ENCODE data around the gene RNU6-7. TPM values are rescaled to one million over a fixed set of nuclear protein-coding genes. Genes with fewer than 3 reads are reported as not detected.

RNU6-7 gene
- total and polyA plus RNA-seq, 10 donors: not detected

DNA sequence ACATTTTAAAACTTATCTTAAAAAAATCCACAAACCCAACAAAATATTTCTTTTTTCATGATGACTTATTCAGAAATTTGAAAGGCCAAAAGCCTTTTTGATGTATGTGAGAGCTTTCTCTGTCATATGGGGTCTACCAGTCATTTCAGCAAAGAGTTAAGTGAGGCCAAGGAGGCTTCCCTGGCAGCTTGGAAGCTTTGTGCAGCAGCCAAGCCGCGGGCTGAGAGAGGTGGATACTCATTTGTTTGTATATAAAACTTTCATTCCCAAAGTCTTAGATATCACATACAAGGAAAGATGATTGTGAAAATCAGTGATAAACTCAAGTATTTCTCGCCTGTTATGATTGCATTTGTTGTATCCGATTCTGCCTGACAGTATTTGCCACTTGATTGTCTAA lies 49.7 kb downstream of the RNU6-7 start:
- WGBS, 5 donors: 73 to 87% (median 82%) methylated on average over 4 of the region's 4 CpGs
- Histone ChIP-seq H3K9me3 (no peaks in the 10 kb centered on the region), H3K27me3 (replicated peaks in 1 of 7) (no peaks in the 10 kb centered on the region), H3K4me1 (peaks cover 0 to 16% (median 1%) of the 10 kb centered on the region in 6 donors), H3K36me3 (no peaks in the 10 kb centered on the region), H3K4me3 (no peak overlapping the region), H3K27ac (peak overlapping the region in 1 of 8 donors; percentile 27)
- intact Hi-C loops (cut with DNase I; ENCODE audit: low total_unique reads): loop anchor here (5.0 kb wide), 3 partner anchors 179 to 739 kb away; no protein-coding TSS in a partner anchor
- no peak for DNase-seq
- TF ChIP-seq, protein P1, sequence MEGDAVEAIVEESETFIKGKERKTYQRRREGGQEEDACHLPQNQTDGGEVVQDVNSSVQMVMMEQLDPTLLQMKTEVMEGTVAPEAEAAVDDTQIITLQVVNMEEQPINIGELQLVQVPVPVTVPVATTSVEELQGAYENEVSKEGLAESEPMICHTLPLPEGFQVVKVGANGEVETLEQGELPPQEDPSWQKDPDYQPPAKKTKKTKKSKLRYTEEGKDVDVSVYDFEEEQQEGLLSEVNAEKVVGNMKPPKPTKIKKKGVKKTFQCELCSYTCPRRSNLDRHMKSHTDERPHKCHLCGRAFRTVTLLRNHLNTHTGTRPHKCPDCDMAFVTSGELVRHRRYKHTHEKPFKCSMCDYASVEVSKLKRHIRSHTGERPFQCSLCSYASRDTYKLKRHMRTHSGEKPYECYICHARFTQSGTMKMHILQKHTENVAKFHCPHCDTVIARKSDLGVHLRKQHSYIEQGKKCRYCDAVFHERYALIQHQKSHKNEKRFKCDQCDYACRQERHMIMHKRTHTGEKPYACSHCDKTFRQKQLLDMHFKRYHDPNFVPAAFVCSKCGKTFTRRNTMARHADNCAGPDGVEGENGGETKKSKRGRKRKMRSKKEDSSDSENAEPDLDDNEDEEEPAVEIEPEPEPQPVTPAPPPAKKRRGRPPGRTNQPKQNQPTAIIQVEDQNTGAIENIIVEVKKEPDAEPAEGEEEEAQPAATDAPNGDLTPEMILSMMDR (IDR thresholded peaks at IDR 0.05 in 8 of 11, conservative IDR thresholded peaks at IDR 0.05 in 3 of 11): no peak
- TF ChIP-seq POLR2A (IDR thresholded peaks at IDR 0.05) (no peak), POLR2AphosphoS5 (IDR thresholded peaks at IDR 0.05) (no peak)

Small RNAs within 50 kb of the gene (small RNA-seq; reads per million reads assigned to genes)
- 0 to 0.69 (median 0) reads per million in 4 donors for gene RNU6-7
- 0 reads per million in 4 donors for gene RNU6-8

Other genes starting within 250 kb of the RNU6-7 start
- 100 to 1,000 TPM; 103 to 189 (median 119) TPM for gene ARHGAP5, start 124.7 kb upstream of the RNU6-7 start, total RNA-seq
- 10 to 100 TPM; 10.1 to 16.5 (median 11.0) TPM for gene ARHGAP5, start 124.7 kb upstream of the RNU6-7 start, polyA plus RNA-seq
- not detected for gene RNU6-8, start 1.2 kb downstream of the RNU6-7 start, total RNA-seq
- gene RNU6-8, start 1.2 kb downstream of the RNU6-7 start, polyA plus RNA-seq: not detected
- gene AKAP6, start 127.3 kb downstream of the RNU6-7 start, total RNA-seq: 10 to 100 TPM in 1 of 7 donors, 1 to 10 TPM in 6; 3.8 to 12.1 (median 5.4) TPM
- under 1 TPM; 0.20 to 0.61 (median 0.26) TPM for gene AKAP6, start 127.3 kb downstream of the RNU6-7 start, polyA plus RNA-seq